Activated T-cell treated with anti-CD3 and anti-CD28 coated beads for 48 hours (primary cell): ENCODE results near the gene BTBD2.
"Not testable (repeated sequence)": the region's sequence is repeated elsewhere in the genome, so short reads cannot be mapped to it uniquely, and the experiment has no call there.

Source experiments
- DNase-seq: peaks from one replicate; pipeline ENCODE4 v3.0.0-alpha.2; 2020; ENCODE audit warnings: low read depth

BTBD2 gene

DNA sequence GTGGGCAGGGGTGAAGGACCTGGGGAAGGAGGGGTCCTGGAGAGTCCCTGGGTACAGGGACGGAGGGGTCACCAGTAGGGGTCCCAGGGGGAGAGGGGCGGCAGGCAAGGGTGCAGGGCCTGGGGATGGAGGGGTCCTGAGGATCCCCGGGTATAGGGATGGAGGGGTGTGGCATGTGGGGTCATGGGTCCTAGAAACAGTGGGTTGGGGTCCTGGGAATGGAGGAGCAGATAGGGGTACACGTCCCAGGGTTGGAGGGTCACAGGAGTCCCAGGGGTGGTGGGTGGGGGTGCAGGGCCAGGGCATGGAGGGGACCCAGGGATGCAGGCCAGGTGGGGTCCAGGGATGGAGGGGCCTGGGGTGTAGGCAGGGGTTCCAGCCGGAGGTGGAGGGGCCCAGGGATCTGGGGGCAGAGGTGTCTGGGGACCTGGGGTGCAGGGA, 1.4 kb downstream of the BTBD2 start:
- no peak for DNase-seq

DNA sequence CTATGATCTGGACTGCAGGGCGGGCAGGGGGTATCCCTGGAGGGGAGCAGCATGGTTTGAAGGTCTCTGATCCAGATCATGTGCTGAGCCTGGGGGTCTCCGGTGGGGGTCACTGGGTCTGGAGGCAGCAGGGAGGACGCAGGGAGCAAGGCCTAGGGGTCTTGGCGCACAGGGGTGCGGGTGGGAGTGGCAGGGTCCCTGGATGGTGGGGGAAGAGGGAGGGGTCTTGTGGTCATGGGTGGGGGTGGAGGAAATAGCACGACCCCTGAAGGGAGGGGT, 1.9 kb downstream of the BTBD2 start:
- DNase-seq, result no peak

- no peak for DNase-seq
These were observed 2.4 kb downstream of the BTBD2 start for GRCh38 chr19:2012941-2013682.

DNA sequence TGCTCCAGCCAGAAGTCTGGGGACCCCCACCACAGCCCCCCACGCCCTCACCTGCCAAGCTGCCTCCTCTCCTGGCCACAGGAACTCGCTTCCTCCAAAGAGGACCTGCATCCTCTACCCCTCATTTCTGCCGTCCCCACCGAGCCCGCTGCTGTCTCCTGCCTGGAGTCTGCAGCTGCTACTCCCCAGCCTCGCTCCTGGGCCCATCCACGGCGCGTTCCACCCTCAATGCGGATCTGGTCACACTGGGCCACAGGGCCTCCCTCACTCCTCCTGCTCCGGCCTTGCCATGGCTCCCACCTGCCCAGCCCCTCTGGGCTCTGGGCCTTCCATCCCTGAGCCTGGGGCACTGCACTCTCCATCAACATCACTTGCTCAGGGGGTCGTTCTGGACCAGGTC, 4.3 kb downstream of the BTBD2 start:
- DNase-seq, result no peak

DNA sequence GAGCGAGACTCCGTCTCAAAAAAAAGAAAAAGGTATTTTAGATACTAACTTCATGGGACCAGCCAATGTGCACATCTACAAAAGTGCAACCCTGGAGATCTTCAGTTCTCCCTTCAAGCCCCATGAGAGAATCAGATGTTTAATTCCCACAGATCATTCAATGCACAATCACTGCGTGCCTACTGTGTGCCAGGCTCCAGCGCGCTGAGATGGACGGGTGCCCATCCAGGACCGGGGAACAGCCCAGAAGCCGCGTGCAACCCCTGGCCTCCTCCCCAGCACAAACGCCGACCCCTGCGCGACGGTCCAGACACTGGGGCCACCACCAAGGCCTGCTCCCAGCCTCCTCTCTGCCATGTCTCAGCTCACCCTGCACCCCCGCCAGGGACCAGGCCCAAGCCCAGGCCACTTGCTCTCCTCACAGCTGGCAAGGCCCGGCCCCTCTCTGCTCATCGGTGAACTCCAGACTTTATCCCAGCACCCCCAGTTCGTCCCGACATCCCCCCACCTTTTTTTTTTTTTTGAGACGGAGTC, 5.3 kb downstream of the BTBD2 start:
- no peak for DNase-seq

GRCh38 chr19:2003874-2004273, 11.6 kb downstream of the BTBD2 start:
- no peak for DNase-seq

GRCh38 chr19:1999856-2000515, 15.5 kb downstream of the BTBD2 start:
- DNase-seq, result no peak

GRCh38 chr19:1998712-1999708, 16.5 kb downstream of the BTBD2 start:
- DNase-seq, result no peak

DNA sequence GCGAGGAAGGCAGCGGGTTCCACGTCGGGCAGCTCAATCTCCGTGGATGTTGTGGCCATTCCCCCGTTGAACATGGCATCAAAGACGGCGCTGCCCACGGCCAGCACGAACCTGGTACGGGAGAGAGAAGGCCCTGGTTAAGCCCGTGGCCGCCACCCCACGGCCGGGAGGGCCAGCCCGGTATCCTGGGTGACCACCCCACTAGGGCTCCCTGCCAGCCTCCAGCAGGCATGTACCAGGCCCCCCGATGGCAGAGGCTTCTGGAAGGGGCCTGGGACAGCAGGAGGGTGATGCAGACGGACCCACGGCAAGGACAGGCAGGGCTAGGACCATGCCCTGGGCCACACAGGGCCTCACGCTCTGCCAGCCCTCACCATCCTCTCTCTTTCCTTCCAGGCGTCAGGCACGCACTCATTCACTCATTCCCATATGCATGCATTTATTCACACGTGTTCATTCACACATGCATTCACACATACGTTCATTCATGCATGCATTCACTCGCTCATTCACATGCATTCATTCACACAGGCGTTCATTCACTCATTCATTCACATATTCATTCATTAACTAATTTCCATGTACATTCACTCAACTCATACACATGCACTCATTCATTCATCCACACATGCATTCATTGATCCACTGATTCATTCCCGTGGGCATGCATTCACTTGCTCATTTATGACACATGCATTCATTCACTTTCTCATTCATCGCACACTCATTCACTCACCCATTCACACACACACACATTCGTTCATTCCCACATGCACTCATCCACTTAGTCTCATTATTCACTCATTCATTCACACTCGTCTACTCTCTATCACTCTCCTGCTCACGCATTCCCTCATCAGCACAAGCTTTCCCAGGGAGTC, 17.9 kb downstream of the BTBD2 start:
- no peak for DNase-seq

DNA sequence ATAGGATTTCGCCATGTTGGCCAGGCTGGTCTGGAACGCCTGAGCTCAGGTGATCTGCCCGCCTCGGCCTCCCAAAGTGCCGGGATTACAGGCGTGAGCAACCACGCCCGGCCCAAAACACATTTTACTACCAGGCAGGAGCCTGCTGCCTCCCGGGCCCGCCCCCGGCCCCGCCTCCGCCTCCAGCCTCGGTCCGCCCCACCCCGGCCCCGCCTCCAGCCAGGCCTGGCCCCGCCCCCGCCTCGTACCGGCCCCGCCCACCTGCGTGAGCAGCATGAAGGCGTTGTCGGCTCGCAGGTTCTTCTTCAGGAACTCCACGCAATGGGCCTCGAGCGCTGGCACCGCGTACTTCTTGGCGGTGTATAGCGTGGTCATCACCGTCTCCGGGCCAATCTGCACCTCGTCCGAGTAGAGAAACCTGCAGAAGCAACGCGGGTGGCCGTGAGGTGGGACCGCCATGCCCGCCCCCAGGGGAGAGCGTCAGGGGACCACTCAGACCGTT, 22.7 kb downstream of the BTBD2 start:
- peak; percentile 34 for DNase-seq

GRCh38 chr19:1991018-1991913, 24.2 kb downstream of the BTBD2 start:
- DNase-seq, result no peak

- DNase-seq, result no peak
These were observed 25.1 kb downstream of the BTBD2 start for GRCh38 chr19:1990230-1991017.

- no peak for DNase-seq
These were observed 25.8 kb downstream of the BTBD2 start for GRCh38 chr19:1989513-1990229.

DNA sequence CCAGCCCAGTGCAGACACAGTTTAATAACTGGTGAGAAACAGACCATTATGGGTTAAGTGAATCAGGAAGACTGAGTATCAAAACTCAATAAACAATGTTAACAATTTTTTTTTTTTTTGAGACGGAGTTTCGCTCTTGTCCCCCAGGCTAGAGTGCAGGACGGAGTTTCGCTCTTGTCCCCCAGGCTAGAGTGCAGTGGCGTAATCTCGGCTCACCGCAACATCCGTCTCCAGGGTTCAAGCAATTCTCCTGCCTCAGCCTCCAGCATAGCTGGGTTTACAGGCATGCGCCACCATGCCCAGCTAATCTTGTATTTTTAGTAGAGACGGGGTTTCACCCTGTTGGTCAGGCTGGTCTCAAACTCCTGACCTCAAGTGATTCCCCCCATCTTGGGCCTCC, 27.1 kb downstream of the BTBD2 start:
- DNase-seq, result not testable (repeated sequence)

- DNase-seq, result no peak
These were observed 28.0 kb downstream of the BTBD2 start for GRCh38 chr19:1987197-1988187.

- DNase-seq, result no peak
These were observed 29.0 kb downstream of the BTBD2 start for GRCh38 chr19:1986357-1987162.
